Neural cell (in vitro differentiated cells): ENCODE data around the gene NBEA. TPM values are rescaled to one million over a fixed set of nuclear protein-coding genes. Genes with fewer than 3 reads are reported as not detected.

ENCODE experiments used
- H2AFZ ChIP-seq: fragments of 200-600, 300-800 bp; sonication (generic), shearing (Covaris generic); 2 replicates; pipeline ENCODE4 v1.6.0; 2014; ENCODE audit warnings: low read depth, mild to moderate bottlenecking, antibody characterized with exemption, low read length, moderate library complexity
- H3F3A ChIP-seq: fragments of 200-600 bp; shearing (Covaris generic); 2 replicates; pipeline ENCODE4 v1.6.1; 2016; ENCODE audit warnings: mild to moderate bottlenecking, moderate library complexity, mixed read lengths, antibody characterized with exemption, low read length; ENCODE audit not compliant: insufficient read depth, poor library complexity, severe bottlenecking
- H3K27ac ChIP-seq: fragments of 200-600, 300-800 bp; sonication (generic), shearing (Covaris generic); 2 replicates; pipeline ENCODE4 v1.5.1; 2014; ENCODE audit warnings: mild to moderate bottlenecking, low read length, moderate library complexity
- H3K27me3 ChIP-seq: fragments of 300-800, 200-600 bp; sonication (generic), shearing (Covaris generic); 2 replicates; pipeline ENCODE4 v1.6.0; 2014; ENCODE audit warnings: mild to moderate bottlenecking, low read depth, low read length, moderate library complexity; ENCODE audit not compliant: insufficient read depth
- H3K36me3 ChIP-seq: fragments of 300-800, 200-600 bp; sonication (generic), shearing (Covaris generic); 2 replicates; pipeline ENCODE4 v1.5.1; 2014; ENCODE audit warnings: mild to moderate bottlenecking, antibody characterized with exemption, low read length, moderate library complexity; ENCODE audit not compliant: insufficient read depth
- H3K4me2 ChIP-seq: fragments of 300-800, 200-600 bp; sonication (generic), shearing (Covaris generic); 2 replicates; pipeline ENCODE4 v1.6.0; 2014; ENCODE audit warnings: mild to moderate bottlenecking, low read length
- H3K4me3 ChIP-seq: fragments of 300-800, 200-600 bp; sonication (generic), shearing (Covaris generic); 2 replicates; pipeline ENCODE4 v1.5.1; 2014; ENCODE audit warnings: mild to moderate bottlenecking, low read length, moderate library complexity
- H3K79me2 ChIP-seq: fragments of 200-600 bp; shearing (Covaris generic); replicated peaks from 2 replicates; pipeline ENCODE4 v1.6.0; 2014; ENCODE audit warnings: mild to moderate bottlenecking, low read length, moderate library complexity; ENCODE audit not compliant: insufficient read depth
- H3K9ac ChIP-seq: fragments of 300-800, 200-600 bp; sonication (generic), shearing (Covaris generic); 2 replicates; pipeline ENCODE4 v1.6.1; 2016; ENCODE audit warnings: mild to moderate bottlenecking, low read length, mixed read lengths
- H3K9me2 ChIP-seq: fragments of 200-600 bp; shearing (Covaris generic); 2 replicates; pipeline ENCODE4 v1.6.1; 2016; ENCODE audit warnings: mild to moderate bottlenecking, low read length, mixed read lengths; ENCODE audit not compliant: insufficient read depth
- H3K9me3 ChIP-seq: fragments of 200-600, 300-800 bp; sonication (generic), shearing (Covaris generic); 2 replicates; pipeline ENCODE4 v1.6.1; 2016; ENCODE audit warnings: mild to moderate bottlenecking, mixed run types, low read length, moderate library complexity, mixed read lengths
- H4K20me1 ChIP-seq: fragments of 200-600 bp; shearing (Covaris generic); 2 replicates; pipeline ENCODE4 v1.6.1; 2016; ENCODE audit warnings: mild to moderate bottlenecking, mixed run types; ENCODE audit not compliant: insufficient read depth
- EP300 ChIP-seq: fragments of 450-650 bp; conservative IDR thresholded peaks from 2 replicates; pipeline ENCODE4 v1.6.1; 2014; ENCODE audit warnings: antibody characterized with exemption, mild to moderate bottlenecking, moderate library complexity; ENCODE audit not compliant: poor library complexity, severe bottlenecking
- EZH2 ChIP-seq: fragments of 200-600, 300-800 bp; shearing (Covaris generic), sonication (generic); IDR thresholded peaks from 2 replicates; pipeline ENCODE4 v1.6.1; 2014; ENCODE audit warnings: antibody characterized with exemption, low read length, borderline replicate concordance, mild to moderate bottlenecking; ENCODE audit not compliant: insufficient read depth, poor library complexity, severe bottlenecking
- MXI1 ChIP-seq: fragments of 450-650 bp; conservative IDR thresholded peaks from 2 replicates; pipeline ENCODE4 v1.6.1; 2014; ENCODE audit warnings: antibody characterized with exemption, mild to moderate bottlenecking; ENCODE audit not compliant: poor library complexity, severe bottlenecking
- POLR2AphosphoS5 ChIP-seq: IDR thresholded peaks from 2 replicates; pipeline ENCODE4 v1.6.1; 2012
- RAD21 ChIP-seq: fragments of 450-650 bp; conservative IDR thresholded peaks from 2 replicates; pipeline ENCODE4 v1.6.1; 2014; ENCODE audit warnings: antibody characterized with exemption, mild to moderate bottlenecking, moderate library complexity
- SMC3 ChIP-seq: fragments of 450-650 bp; conservative IDR thresholded peaks from 2 replicates; pipeline ENCODE4 v1.6.1; 2014; ENCODE audit warnings: antibody characterized with exemption, mild to moderate bottlenecking, moderate library complexity; ENCODE audit not compliant: poor library complexity
- TAF1 ChIP-seq: IDR thresholded peaks from 2 replicates; pipeline ENCODE4 v1.6.1; 2012; ENCODE audit warnings: low read depth
- polyA plus RNA-seq: library from polyadenylated mRNA; depleted of rRNA; stranded (reverse); fragments of >200 nt; gene quantifications from 2 replicates; pipeline ENCODE4 v1.2.3, GENCODE V29; 2014
- TF ChIP-seq, protein P1 (sequence below): fragments of 450-650 bp; IDR thresholded peaks from 2 replicates; pipeline ENCODE4 v1.5.1; 2014; ENCODE audit warnings: antibody characterized with exemption, mild to moderate bottlenecking, moderate library complexity; ENCODE audit not compliant: poor library complexity, severe bottlenecking
- TF ChIP-seq, protein P2 (sequence below): IDR thresholded peaks from 2 replicates; pipeline ENCODE4 v1.6.1; 2012; ENCODE audit warnings: borderline replicate concordance

Gene NBEA
- polyA plus RNA-seq, 1 donor from 2014 or later = 55.8 TPM

DNA sequence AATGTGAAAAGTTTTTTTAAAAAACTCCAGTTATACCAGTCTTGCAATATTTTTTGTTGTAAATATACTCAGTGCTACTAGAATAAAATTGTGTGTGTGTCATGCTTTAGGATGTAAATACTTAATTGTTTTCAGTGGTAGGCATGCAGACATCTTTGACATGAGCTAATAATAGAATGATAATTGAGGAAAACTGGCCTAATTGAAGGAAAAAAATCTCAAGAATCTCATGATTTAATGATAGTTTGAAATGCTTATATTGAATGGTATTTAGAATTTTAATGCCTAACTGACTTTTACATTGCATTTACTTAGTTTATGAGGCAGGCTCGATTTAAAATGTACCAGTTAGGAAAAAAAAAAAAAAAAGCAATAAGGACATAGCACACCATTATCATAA, 537.6 kb downstream of the NBEA start:
- Histone ChIP-seq H3K27me3 (peaks cover 80% of the 10 kb centered on the region), H3K9ac (no peak overlapping the region), H3K36me3 (no peaks in the 10 kb centered on the region), H3K4me2 (no peak overlapping the region), H3K27ac (no peak overlapping the region), H4K20me1 (peaks cover 21% of the 10 kb centered on the region), H3K79me2 (no peaks in the 10 kb centered on the region), H3K4me3 (no peak overlapping the region), H3F3A (no peaks in the 10 kb centered on the region), H3K9me3 (no peaks in the 10 kb centered on the region), H2AFZ (no peak overlapping the region), H3K9me2 (no peaks in the 10 kb centered on the region)
- TF ChIP-seq RAD21 (no peak), EZH2 (no peak), EP300 (no peak), POLR2AphosphoS5 (no peak), MXI1 (no peak), SMC3 (no peak), TAF1 (no peak)
- TF ChIP-seq, protein P1, sequence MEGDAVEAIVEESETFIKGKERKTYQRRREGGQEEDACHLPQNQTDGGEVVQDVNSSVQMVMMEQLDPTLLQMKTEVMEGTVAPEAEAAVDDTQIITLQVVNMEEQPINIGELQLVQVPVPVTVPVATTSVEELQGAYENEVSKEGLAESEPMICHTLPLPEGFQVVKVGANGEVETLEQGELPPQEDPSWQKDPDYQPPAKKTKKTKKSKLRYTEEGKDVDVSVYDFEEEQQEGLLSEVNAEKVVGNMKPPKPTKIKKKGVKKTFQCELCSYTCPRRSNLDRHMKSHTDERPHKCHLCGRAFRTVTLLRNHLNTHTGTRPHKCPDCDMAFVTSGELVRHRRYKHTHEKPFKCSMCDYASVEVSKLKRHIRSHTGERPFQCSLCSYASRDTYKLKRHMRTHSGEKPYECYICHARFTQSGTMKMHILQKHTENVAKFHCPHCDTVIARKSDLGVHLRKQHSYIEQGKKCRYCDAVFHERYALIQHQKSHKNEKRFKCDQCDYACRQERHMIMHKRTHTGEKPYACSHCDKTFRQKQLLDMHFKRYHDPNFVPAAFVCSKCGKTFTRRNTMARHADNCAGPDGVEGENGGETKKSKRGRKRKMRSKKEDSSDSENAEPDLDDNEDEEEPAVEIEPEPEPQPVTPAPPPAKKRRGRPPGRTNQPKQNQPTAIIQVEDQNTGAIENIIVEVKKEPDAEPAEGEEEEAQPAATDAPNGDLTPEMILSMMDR = no peak
- TF ChIP-seq, protein P2, sequence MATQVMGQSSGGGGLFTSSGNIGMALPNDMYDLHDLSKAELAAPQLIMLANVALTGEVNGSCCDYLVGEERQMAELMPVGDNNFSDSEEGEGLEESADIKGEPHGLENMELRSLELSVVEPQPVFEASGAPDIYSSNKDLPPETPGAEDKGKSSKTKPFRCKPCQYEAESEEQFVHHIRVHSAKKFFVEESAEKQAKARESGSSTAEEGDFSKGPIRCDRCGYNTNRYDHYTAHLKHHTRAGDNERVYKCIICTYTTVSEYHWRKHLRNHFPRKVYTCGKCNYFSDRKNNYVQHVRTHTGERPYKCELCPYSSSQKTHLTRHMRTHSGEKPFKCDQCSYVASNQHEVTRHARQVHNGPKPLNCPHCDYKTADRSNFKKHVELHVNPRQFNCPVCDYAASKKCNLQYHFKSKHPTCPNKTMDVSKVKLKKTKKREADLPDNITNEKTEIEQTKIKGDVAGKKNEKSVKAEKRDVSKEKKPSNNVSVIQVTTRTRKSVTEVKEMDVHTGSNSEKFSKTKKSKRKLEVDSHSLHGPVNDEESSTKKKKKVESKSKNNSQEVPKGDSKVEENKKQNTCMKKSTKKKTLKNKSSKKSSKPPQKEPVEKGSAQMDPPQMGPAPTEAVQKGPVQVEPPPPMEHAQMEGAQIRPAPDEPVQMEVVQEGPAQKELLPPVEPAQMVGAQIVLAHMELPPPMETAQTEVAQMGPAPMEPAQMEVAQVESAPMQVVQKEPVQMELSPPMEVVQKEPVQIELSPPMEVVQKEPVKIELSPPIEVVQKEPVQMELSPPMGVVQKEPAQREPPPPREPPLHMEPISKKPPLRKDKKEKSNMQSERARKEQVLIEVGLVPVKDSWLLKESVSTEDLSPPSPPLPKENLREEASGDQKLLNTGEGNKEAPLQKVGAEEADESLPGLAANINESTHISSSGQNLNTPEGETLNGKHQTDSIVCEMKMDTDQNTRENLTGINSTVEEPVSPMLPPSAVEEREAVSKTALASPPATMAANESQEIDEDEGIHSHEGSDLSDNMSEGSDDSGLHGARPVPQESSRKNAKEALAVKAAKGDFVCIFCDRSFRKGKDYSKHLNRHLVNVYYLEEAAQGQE = no peak

DNA sequence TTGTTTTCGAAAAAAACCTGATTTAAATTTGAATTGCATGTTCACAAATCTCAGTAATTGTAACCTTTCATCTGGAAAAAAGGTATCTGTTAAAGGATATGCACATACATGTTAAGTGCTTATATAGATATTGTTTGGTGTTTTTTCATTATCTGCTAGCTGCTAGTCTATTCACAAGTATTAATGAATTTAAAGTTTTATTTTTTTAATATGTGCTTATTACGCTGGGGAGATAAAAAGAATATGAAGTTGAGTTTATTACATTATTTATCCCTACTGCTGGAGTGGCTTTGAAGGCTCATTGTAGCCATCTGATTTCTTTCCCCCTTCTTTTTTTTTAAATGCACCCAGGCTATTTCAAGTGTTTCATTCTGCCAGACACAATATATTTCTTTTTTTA, 538.3 kb downstream of the NBEA start:
- H3K9ac ChIP-seq = no peak overlapping the region
- no peak for TF ChIP-seq EP300
- TF ChIP-seq, protein P1 = no peak
- no peaks in the 10 kb centered on the region for H3F3A ChIP-seq
- no peak overlapping the region for H3K27ac ChIP-seq
- no peaks in the 10 kb centered on the region for H3K9me2 ChIP-seq
- H3K27me3 ChIP-seq = peaks cover 74% of the 10 kb centered on the region
- no peak overlapping the region for H3K4me3 ChIP-seq
- H3K4me2 ChIP-seq = no peak overlapping the region
- H3K79me2 ChIP-seq = no peaks in the 10 kb centered on the region
- H2AFZ ChIP-seq = no peak overlapping the region
- H4K20me1 ChIP-seq = peaks cover 21% of the 10 kb centered on the region
- H3K9me3 ChIP-seq = no peaks in the 10 kb centered on the region
- H3K36me3 ChIP-seq = no peaks in the 10 kb centered on the region
